Body of pancreas (tissue), 4 donors: Measurements from ENCODE around the gene WDR12. TPM values are rescaled to one million over a fixed set of nuclear protein-coding genes. Genes with fewer than 3 reads are reported as not detected.

ENCODE experiments used
- ATAC-seq: fragments of 150-250 bp; one replicate; pipeline ENCODE4 v1.9.1; 2016
- DNase-seq, 4 donors: peaks; one replicate each; pipeline ENCODE4 v3.0.0-alpha.2; 2019
- H3K27ac ChIP-seq, 4 donors: fragments of 200-600 bp; sonication (generic); 1 replicate in 3 of 4; 2 replicates in 1 of 4; pipeline versions ENCODE4 v1.5.1 to v1.6.1; 2016 to 2019; ENCODE audit warnings: mild to moderate bottlenecking in 1 of 4, mixed read lengths in 1 of 4, moderate library complexity in 1 of 4
- H3K27me3 ChIP-seq, 2 donors: fragments of 200-600 bp; sonication (generic); one replicate each; pipeline ENCODE4 v1.6.0; 2016; ENCODE audit warnings: mild to moderate bottlenecking in 1 of 2
- H3K36me3 ChIP-seq, 2 donors: fragments of 200-600 bp; sonication (generic); replicated peaks in 1 of 2; 2 replicates each; pipeline ENCODE4 v1.5.1; 2016; ENCODE audit warnings: low read depth in 2 of 2; ENCODE audit not compliant: insufficient read depth in 1 of 2
- H3K4me1 ChIP-seq: fragments of 200-600 bp; sonication (generic); one replicate; pipeline ENCODE4 v1.6.0; 2016
- H3K4me3 ChIP-seq, 2 donors: fragments of 200-600 bp; sonication (generic); 1 replicate in 1 of 2; 2 replicates in 1 of 2; pipeline ENCODE4 v1.5.1; 2016 to 2019
- H3K9me3 ChIP-seq, 3 donors: fragments of 200-600 bp; sonication (generic); 1 replicate in 2 of 3; 2 replicates in 1 of 3; pipeline ENCODE4 v1.5.1; 2016
- CTCF ChIP-seq, 7 experiments: fragments of 450-650 bp in 4 of 7; fragments of 200-600 bp in 3 of 7; sonication (generic) in 3 of 7; IDR thresholded peaks; one replicate each; pipeline ENCODE4 v1.5.1; 2016 to 2019; ENCODE audit warnings: antibody characterized with exemption in 7 of 7
- POLR2A ChIP-seq, 3 donors: fragments of 450-650 bp; IDR thresholded peaks; one replicate each; pipeline ENCODE4 v1.6.1; 2016; ENCODE audit warnings: antibody characterized with exemption in 3 of 3, mild to moderate bottlenecking in 2 of 3
- WGBS, 2 donors: methylation state at CpG; one replicate each; pipeline ENCODE4 v1.1.5; 2017; 5-methylcytosine and 5-hydroxymethylcytosine counted together
- intact Hi-C: fragments of 100-400 bp; cut with DNase I; formaldehyde crosslinking; loops from one replicate; pipeline ENCODE4 v1.15.1; 2023
- total RNA-seq, 2 donors: library from RNA; depleted of rRNA; stranded (reverse); fragments of >200 nt; gene quantifications; one replicate each; pipeline ENCODE4 v1.1.0, GENCODE V29; 2016

The WDR12 gene
- total RNA-seq, 2 donors from 2014 or later: 5.3 to 9.9 TPM

GRCh38 chr2:202877699-202878098, 33.8 kb downstream of the WDR12 start:
- intact Hi-C loops: no loop called here

GRCh38 chr2:202871300-202872141, 40.0 kb downstream of the WDR12 start, which contains the start of gene ICA1L:
Gene ICA1L (minus strand): TSS chr2:202871766. CDS start chr2:202829009, 42,757 bp downstream.
- intact Hi-C loops: no loop called here
- DNase-seq (peak; percentile 62 to 76 (median 68)), ATAC-seq (peak; percentile 77)
- Histone ChIP-seq H3K4me3 (peak within 1 kb of the TSS; percentile 44 to 89), H3K4me1 (peaks cover 4% of the 10 kb centered on the region), H3K27me3 (no peaks in the 10 kb centered on the region), H3K36me3 (no peaks in the 10 kb centered on the region), H3K9me3 (no peaks in the 10 kb centered on the region), H3K27ac (peak within 1 kb of the TSS; percentile 50 to 90 (median 84))
- 0 to 1% methylated on average over 29 to 93 of the region's 93 CpGs for WGBS, 2 donors
- TF ChIP-seq CTCF (IDR thresholded peaks at IDR 0.05) (peak in 1 of 7 experiments; percentile 9), POLR2A (IDR thresholded peaks at IDR 0.05) (no peak)

More at GRCh38 chr2:202877699-202878098, 33.8 kb downstream of the WDR12 start:
- DNase-seq (no peak), ATAC-seq (no peak)
- Histone ChIP-seq H3K4me3 (no peak overlapping the region), H3K27me3 (no peaks in the 10 kb centered on the region), H3K9me3 (no peaks in the 10 kb centered on the region), H3K4me1 (no peaks in the 10 kb centered on the region), H3K36me3 (peaks cover 0 to 3% of the 10 kb centered on the region in 2 donors), H3K27ac (no peak overlapping the region)
- TF ChIP-seq POLR2A (IDR thresholded peaks at IDR 0.05): no peak
- TF ChIP-seq CTCF (IDR thresholded peaks at IDR 0.05): no peak
- 93 to 96% methylated on average over 2 of the region's 2 CpGs for WGBS, 2 donors

GRCh38 chr2:202870431-202871299, 40.8 kb downstream of the WDR12 start:
- DNase-seq (peak; percentile 65 to 80 (median 74)), ATAC-seq (peak; percentile 80)
- Histone ChIP-seq H3K4me1 (peaks cover 4% of the 10 kb centered on the region), H3K9me3 (no peaks in the 10 kb centered on the region), H3K27me3 (no peaks in the 10 kb centered on the region), H3K4me3 (peak overlapping the region; percentile 44 to 89), H3K36me3 (no peaks in the 10 kb centered on the region), H3K27ac (peak overlapping the region; percentile 50 to 90 (median 84))
- TF ChIP-seq POLR2A (IDR thresholded peaks at IDR 0.05): peak in 2 of 3 donors; percentile 63 to 68
- TF ChIP-seq CTCF (IDR thresholded peaks at IDR 0.05): peak in 5 of 7 experiments; percentile 18 to 38 (median 31)
- 1 to 2% methylated on average over 36 to 37 of the region's 37 CpGs for WGBS, 2 donors
- intact Hi-C loops: no loop called here

GRCh38 chr2:202861987-202862386, 49.5 kb downstream of the WDR12 start:
- no peak for DNase-seq
- intact Hi-C loops: no loop called here
- Histone ChIP-seq H3K4me3 (no peak overlapping the region), H3K27me3 (no peaks in the 10 kb centered on the region), H3K36me3 (no peaks in the 10 kb centered on the region), H3K27ac (no peak overlapping the region), H3K4me1 (no peaks in the 10 kb centered on the region), H3K9me3 (peaks cover 0 to 3% (median 0%) of the 10 kb centered on the region in 3 donors)
- ATAC-seq: peak; percentile 62
- WGBS, 2 donors: 54 to 61% methylated on average over 3 of the region's 3 CpGs
- TF ChIP-seq CTCF (IDR thresholded peaks at IDR 0.05) (no peak), POLR2A (IDR thresholded peaks at IDR 0.05) (no peak)
